ENCODE data around the gene DIP2C.
"Not testable (repeated sequence)": the region's sequence is repeated elsewhere in the genome, so short reads cannot be mapped to it uniquely, and the experiment has no call there.

DIP2C gene

DNA sequence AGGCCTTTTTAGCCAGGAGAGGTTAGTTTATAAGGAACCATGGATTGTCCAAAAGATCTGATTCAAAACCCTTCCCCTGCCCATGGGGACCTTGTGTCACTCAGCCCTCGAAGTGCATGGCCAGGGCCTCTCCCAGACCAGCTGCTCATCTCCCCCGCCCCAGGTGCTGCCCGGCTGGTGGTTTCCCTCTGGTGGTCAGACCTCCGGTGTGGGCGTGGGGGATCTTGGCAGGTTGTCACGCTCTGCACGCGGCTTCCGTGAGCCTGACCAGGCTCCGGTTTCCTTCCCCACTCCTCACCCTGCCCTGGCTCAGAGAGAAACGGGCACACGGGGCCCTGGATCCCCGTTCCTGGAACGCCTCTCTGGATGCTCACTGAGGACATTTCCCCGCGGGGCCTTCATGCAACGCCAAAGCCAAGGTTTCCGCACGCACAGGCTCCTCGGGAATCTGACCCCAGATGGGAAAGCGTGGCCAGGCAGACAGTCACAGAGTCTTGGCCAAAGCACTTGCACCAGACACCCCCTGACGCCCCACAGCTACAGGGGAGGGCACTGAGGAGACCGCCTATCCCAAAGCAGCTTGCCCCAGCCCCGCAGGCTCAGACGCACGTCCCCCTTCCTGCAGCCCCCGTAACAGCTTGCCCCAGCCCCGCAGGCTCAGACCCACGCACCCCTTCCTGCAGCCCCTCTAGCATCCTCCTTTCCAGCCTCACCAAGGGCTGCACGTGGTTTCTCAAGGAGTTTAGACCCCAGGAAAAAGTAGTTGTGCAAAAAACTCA, 7.8 kb upstream of the DIP2C start:
- DNase-seq = no peak

DNA sequence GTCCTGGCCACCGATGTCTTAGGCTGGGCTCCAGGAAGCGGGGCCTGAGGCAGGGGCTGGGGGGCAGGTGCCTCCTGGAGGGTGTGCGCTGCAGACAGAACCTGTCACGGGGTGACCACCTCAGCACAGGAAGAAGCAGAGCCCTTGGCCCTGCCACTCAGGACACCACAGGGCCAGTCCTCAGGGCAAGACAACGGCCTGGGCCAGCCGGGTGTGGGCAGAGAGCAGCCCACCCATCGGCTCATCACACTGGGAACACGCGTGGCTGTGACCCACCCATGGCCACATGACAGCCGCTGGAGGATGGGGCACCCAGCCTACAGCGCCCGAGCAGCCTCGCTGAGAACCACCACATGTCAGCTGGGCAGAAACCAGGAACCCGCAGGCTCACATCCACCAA, 5.9 kb upstream of the DIP2C start:
- DNase-seq = no peak

DNA sequence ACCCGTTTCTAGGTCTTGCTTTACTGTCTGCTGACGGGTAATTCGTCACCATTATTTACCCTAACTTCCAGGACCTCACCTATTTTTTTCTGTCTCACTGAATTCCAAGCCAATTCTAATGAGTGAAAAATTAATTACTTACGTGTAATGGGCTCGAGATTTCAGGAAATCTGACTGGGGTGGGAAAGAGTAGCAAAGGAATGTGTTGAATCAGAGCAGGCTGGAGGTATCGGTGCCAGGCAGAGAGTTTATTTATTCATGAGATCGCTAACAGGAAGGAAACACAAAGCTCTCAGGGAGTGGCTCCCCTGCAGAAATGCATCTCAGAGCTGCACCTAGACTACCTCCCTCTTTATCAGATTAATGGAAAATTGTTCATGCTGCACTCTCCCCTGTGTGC, 4.0 kb upstream of the DIP2C start:
- no peak for DNase-seq

DNA sequence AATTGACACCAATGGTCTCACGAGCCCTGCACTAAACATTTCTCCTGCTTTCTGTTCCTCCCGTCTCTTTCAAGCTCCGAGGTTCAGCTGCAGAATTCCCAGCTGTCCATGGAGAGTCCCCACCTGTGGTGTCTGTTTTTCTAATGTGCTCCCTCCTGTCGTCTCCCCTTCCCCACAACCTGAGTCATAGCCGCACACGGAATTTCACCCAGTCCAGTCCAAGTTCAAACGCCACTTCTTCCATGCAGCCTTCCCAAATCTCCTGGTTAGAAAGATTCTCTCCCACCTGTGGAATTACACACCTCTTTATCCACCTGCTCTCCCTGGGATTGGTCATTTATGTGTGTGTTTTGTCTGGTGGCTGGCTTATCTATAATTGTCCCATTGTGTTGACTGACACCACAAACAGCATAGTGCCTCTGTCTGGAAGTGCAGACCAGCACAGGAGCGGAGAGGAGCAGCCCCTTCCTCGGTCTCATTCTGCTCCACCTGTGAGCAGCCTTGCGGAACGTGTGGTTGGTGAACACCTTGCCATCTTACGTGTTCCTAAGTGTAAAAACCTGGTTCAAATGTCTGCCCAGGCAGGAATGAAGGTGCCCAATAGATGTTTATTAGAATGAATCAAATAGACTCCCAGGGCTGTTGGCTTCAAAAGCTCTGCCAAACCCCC, 3.3 kb upstream of the DIP2C start:
- DNase-seq = no peak

DNA sequence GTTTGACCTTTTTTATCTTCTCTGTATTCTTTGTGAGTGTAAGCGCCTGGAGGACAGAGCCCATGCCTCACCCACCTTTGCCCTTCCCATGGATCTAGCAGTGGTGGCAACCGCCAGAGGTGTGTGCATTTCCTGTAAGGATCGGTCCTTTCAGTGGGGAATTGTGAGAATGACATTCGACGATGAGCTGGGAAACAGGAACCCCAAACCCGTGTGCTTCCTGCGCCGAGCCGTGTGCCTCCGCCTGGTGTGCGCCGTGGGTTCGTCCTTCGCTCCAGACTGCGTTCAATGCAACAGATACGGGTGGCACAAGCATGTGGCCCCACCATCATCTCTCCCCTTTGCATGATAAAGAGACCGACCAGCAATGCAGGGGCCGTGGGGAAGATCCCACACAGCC, 1.7 kb upstream of the DIP2C start:
- no peak for DNase-seq

DNA sequence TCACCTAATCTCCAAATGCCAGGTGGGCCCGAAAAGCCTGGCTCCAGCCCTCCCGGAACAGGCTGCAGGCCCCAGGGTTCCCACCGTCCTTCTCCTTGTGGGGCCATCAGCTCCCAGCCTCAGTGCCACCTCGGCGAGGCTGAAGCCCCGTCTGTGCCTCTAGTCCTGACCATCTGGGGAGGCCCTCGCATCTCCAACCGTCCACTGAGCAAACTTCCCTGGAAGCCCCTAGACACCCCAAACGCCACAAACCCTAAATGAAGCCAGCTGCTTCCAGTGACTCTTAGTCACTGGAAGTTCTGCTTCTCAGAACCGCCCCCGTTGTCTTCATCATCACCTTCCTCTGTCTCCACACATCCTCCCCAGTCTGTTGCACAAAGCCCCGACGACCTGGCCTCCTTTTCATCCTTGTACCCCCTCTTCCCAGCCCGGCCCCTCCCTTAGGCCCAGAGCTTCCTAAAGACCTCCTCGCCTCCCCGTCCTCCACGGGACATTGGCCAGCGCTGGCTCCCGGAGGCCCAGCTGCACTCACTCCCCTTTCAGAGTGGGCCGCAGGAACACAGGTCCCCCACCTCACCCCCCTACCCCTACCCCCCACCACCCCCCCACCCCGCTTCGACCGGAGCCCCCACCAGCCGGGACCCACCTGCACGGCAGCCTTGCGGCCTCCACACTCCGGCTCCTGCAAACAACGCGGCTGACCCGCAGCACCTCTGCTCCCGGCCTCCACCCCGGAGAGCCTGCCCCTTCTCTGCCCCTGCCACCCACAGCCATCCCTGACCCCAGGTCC, 1.1 kb upstream of the DIP2C start:
- DNase-seq = no peak

DNA sequence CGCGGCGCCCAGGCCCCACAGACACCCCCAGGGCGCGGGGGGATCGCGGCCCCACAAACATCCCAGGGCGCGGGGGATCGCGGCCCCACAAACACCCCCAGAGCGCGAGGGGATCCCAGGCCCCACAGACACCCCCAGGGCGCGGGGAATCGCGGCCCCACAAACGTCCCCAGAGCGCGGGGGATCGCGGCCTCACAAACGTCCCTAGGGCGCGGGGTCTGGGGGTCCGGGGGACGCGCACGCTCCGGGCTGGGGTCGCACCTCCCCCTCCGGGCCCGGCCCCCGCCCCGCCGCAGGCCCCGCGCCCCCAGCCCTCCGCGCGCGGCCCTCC, 382 bp downstream of the DIP2C start:
- DNase-seq = no peak

DNA sequence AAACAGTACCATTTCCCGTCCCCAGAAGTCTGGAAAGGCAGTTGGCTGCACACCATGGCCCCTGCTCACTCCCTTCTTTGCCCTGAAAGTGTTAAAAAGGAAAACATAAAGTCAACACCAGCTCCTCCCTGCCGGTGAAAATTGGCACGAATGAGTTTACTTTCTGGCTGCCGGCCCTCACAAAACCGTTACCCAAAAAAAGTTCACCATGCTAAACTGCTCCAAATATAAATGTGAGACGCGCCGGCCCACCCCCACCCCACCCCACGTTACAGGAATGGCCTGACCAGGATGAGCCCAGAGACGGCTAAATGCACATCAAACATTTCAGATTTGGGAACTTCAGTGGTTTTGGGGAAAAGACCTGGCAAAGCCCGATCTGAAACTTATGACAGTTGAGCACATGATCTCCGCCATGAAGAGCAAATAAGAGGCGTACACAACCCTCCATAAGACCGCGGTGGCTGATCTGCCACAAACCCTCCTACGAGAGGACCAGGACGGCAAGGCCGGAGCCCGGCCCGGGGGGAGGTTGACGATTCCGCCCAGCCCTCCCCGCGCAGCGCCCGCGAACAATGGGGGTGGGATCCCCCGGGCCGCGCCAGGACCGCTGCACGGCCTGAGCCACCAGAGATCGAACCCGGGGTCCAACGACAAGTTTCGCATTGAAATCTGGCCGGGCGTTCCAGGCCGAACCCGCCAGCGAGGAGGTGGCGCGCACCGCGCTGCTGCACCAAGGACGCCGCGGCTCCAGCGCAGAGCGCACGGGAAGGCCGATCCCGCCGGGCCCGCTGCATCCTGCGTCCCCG, 952 bp downstream of the DIP2C start:
- no peak for DNase-seq

DNA sequence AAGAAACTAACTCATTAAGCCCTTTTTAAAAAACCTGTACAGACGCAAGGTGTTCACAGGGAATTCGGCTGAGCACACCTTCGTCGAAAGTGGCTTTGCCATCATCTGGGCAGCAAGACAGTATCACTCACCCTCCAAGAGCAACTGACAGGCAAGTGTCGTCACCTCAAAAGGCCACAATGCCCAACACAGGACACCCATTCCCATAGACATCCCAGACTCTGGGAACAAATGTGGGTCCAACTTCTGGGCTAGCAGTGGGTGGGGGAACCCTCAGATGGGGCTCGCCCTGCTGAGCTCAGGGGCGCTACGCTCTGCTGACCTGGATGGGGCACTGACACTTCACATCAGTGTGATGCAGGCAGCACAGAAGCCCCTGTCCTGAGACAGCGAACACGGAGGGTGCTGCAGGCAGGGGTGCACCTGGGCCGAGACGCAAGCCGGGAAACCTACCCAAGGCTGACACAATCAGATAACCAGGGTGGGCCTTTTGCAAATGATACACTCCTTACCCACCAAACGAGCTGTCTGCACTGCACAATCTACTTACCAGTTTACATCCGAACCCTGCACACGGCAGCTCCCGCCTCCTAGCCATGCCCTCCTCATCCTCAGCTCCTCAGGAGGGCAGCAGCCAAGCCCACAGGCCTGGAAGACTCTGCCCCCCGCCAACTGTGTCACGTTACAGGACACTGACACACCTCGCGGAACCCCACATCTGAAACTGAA, 1.7 kb downstream of the DIP2C start:
- no peak for DNase-seq

DNA sequence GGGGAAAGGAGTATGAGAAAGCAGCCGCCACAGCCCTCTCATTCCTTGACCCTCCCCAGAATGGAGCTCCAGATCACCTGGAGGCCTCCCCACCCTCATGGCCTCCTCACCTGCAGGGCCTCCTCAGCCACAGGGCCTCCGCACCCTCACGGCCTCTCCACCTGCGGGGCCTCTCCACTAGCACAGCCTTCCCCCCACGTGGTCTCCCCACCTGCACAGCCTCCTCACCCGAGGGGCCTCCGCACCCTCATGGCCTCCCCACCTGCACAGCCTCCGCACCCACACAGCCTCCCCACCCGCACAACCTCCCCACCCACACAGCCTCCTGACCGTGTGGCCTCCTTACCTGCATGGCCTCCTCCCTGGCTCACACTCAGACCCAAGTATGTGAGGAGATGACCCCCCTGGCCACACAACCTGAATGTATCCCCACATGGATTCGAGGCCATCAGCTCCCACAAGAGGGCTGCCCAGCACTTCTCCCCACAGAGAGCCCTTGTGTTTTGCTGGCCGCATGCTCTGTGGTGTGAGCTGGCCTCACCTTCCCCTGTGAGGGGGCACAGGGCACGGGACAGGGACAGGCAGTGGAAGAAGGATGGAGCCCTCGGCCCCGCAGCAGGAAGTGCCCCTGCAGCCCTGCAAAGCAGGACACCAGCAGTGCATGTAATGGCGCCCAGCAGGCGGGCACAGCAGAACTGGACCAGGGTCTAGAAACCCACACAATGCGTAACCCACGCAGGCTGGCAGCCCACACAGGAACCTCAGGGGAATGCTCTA, 3.1 kb downstream of the DIP2C start:
- DNase-seq = no peak

DNA sequence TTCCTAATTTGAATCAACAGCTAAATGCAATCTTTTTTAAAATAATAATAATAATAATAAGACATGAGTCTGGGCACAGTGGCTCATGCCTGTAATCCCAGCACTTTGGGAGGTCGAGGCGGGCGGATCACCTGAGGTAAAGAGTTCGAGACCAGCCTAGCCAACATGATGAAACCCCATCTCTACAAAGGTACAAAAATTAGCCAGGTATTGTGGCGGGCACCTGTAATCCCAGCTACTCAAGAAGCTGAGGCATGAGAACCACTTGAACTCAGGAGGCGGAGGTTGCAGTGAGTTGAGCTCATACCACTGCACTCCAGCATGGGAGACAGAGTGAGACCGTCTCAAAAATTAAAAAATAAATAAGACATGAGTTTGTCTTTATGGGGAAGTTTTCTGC, 3.9 kb downstream of the DIP2C start:
- no peak for DNase-seq

DNA sequence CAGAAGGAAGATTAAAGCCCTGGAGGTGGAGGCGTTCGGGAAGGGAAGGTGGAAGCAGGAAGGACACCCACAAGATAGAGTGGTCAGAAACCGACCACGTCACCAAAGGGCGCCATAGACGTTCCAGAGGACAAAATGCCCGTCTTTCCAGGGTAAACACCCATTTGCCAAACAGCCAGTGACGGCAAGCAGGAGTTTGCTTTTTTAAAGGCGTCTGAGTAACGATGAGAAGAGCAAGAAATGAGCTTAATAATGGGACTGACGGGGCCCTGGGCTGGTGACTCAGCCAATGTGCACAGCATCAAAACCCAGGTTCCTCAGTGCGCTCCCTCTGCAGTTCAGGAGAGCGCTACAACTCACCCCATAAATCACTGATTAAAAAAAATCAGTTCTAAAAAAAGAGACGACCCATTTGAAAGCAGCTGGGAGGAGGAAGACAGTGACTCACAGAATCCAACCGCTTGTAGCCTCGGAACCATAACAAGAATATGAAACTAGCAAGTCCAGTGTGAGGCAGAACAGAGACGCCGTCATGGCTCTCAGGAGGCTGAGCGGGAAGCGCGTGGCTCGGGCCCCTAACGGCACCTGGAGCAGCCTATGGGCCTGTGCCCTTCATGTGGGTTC, 5.9 kb downstream of the DIP2C start:
- no peak for DNase-seq

DNA sequence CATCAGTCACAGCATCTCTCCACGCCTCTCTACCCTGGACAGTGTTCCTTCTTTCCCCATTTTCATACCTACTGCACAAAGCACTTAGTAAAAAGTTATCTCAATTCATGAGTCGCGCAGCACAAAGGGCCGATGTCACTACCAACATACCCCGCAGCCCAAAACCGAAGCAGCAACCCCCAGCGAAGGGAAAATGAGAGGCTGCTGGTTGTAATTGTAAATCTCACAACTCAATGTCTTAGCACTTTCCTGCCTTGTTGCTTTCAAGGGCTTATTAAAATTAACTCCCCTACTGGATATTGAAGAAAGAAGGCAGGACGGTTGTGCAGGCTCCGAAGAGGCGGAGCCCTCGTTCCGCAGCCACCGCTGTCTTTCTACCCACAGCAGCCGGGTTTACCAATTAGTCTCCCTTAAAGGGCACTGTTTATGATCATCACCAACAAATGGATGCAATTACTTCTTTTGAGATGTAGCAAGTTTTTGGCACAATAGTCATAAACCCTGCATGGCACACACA, 6.5 kb downstream of the DIP2C start:
- DNase-seq = no peak

DNA sequence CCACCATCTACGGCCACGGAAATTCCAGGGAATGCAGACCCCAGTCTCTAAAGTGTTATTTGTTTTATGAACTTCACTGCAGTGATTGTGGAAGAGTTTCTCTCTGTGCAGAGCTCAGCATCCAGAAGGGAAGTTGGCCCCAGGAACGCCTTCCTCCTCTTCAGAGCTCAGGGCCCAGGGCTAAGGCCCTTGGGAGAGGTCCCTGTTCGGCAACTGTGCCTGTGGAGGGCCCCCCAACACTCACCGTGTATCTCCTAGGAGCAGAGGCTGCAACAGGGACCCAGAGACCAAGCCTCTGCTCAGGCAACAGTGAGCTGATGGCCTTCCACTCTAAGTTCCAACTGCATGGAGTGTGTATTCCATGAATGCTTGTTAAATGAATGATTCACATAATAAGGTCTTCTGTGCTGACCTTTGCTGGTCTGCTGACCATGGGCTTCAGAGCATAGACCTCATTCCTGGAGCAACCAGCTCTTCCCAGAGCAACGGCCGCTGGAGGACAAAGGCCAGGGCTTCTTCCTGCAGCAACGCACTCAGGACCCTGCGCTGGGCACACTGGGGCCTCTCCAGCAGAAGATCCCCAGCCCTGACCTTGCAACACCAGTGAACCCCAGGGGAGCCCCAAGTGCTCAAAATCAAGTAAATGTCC, 7.7 kb downstream of the DIP2C start:
- no peak for DNase-seq

DNA sequence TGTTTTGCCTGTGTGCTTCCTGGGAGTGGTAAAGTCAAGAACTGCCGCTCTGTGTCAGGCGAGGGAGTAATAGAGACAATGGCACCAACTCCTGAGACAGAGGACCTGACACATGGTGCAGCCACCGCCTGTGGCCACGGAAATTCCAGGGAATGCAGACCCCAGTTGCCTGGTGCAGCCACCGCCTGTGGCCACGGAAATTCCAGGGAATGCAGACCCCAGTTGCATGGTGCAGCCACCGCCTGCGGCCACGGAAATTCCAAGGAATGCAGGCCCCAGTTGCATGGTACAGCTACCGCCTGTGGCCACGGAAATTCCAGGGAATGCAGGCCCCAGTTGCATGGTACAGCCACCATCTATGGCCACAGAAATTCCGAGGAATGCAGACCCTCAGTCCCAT, 8.7 kb downstream of the DIP2C start:
- DNase-seq = no peak

DNA sequence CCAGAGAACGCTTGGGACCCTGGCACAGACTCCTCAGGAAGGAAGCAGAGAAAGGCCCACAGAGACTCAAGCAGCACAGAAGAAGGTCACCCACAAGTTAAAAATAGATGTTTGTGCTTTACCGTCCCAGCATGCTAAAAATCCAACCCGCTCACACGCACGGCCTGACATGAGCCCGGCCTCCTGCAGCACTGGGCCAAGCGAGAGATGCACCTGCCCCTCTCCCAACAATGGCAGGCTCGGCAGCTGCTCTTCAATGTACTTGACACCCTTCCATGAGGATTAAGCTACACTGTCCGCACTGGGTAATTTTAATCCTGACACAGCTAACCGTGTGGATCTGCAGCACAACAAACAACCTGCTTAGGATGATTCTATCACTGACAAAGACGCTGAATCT, 9.3 kb downstream of the DIP2C start:
- DNase-seq = no peak

DNA sequence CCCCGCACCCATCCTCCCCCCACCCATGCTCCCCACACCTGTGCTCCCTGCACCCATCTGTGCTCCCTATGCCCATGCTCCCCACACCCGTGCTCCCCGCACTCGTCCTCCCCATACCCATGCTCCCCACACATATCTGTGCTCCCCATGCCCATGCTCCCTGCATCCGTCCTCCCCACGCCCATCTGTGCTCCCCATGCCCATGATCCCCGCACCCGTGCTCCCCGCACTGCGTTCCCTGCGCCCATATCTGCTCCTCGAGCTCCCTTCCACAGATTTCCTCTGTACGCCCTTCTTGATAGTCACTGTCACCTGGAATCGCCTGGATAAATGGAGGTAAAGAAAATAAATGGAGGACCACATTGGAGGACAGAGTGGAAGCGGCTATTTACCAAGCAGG, 9.9 kb downstream of the DIP2C start:
- DNase-seq = no peak

DNA sequence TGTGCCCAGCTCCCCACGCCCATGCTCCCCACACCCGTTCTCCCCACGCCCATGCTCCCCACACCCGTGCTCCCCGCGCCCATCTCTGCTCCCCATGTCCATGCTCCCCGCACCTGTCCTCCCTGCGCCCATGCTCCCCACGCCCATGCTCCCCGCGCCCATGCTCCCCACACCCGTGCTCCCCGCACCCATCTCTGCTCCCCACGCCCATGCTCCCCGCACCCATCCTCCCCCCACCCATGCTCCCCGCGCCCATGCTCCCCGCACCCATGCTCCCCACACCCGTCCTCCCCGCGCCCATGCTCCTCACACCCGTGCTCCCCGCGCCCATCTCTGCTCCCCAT, 10.8 kb downstream of the DIP2C start:
- not testable (repeated sequence) for DNase-seq

DNA sequence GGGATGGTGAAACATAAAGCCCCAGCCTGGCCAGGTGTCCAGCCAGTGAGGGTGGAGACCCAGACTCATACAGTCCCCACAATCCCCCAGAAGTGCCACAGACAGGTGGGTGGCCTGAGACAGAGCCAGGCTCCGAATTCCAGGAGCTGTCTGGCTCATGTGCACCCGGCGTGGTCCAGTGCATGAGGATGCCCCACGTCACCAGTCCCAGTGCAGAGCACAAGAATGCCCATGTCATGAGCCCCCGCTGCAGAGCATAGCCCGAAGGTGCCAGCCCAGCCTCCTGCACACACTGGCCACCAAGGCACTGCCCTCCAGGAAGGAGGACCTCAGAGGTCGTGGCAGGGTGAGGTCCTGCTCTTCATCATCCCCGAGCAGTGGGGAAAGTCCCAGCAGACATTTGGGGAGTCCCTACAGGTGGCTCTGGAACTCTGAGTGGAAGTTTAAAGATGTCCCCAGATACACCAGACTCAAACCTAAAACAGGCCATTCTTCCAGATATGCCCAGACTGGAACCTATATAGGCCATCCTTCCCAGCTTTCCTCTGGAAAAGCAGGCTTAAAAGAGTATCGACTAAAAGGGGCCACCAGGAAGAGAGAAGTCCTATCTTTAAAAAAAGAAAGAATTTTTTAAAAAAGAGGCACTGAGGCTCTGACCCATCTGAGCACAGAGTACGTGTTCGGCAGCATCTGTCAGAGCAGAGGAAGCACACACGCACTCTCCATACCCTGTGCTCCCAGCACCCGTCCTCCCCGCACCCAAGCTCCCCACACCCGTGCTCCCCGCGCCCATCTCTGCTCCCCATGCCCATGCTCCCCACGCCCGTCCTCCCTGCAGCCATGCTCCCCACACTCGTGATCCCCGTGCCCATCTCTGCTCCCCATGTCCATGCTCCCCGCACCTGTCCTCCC, 11.5 kb downstream of the DIP2C start:
- no peak for DNase-seq
